ENCODE measurements around the gene PELI3. TPM values are rescaled to one million over a fixed set of nuclear protein-coding genes. Genes with fewer than 3 reads are reported as not detected.

PELI3 gene
- total and polyA plus RNA-seq, 8 donors: 3.0 to 19.9 (median 7.0) TPM

GRCh38 chr11:66448523-66448922 lies 18.2 kb upstream of the PELI3 start:
- DNase-seq (no peak), FAIRE-seq (no peak), ATAC-seq (no peak)
- TF ChIP-seq CTCF (IDR thresholded peaks at IDR 0.05): no peak
- H3K4me1 ChIP-seq: no peaks in the 10 kb centered on the region
- H3K9me3 ChIP-seq: no peaks in the 10 kb centered on the region
- no peak overlapping the region for H3K4me3 ChIP-seq
- WGBS, 2 donors: 53 to 63% methylated on average over 4 of the region's 4 CpGs
- intact Hi-C loops (cut with DNase I): no loop called here
- no peaks in the 10 kb centered on the region for H3K27me3 ChIP-seq
- no peaks in the 10 kb centered on the region for H3K36me3 ChIP-seq
- H3K27ac ChIP-seq: no peak overlapping the region

DNA sequence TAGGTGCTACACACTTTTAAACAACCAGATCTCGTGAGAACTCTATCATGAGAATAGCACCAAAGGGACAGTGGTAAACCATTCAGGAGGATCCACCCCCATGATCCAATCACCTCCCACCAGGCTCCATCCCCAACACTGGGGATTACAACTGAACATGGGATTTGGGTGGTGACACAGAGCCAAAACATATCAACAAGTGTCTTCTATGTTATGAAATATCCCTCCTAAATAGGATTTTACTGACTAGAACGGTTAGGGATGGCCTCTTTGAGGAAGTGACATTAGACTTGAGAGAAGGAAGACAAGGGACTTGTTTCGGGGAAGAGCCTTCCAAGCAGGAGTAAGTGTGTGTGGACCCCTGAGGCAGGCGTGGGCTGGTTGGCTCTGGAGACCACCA lies 16.1 kb upstream of the PELI3 start:
- intact Hi-C loops (cut with DNase I): no loop called here
- no peak for ATAC-seq
- Histone ChIP-seq H3K27ac (no peak overlapping the region), H3K36me3 (no peaks in the 10 kb centered on the region), H3K9me3 (no peaks in the 10 kb centered on the region), H3K4me1 (no peaks in the 10 kb centered on the region), H3K27me3 (no peaks in the 10 kb centered on the region), H3K4me3 (no peak overlapping the region)
- WGBS, 2 donors: 44 to 56% methylated on average over 4 of the region's 4 CpGs
- no peak for TF ChIP-seq CTCF (IDR thresholded peaks at IDR 0.05)
- FAIRE-seq: no peak
- DNase-seq: no peak

GRCh38 chr11:66451663-66452062 lies 15.0 kb upstream of the PELI3 start:
- 62 to 63% methylated on average over 4 of the region's 4 CpGs for WGBS, 2 donors
- ATAC-seq: no peak
- Histone ChIP-seq H3K4me1 (no peaks in the 10 kb centered on the region), H3K9me3 (no peaks in the 10 kb centered on the region), H3K27me3 (no peaks in the 10 kb centered on the region), H3K4me3 (no peak overlapping the region), H3K27ac (no peak overlapping the region), H3K36me3 (no peaks in the 10 kb centered on the region)
- TF ChIP-seq CTCF (IDR thresholded peaks at IDR 0.05): no peak
- DNase-seq: no peak
- intact Hi-C loops (cut with DNase I): no loop called here
- FAIRE-seq: no peak

- intact Hi-C loops (cut with DNase I): no loop called here
- WGBS, 2 donors: 29 to 33% methylated on average over 6 of the region's 6 CpGs
- H3K36me3 ChIP-seq: no peaks in the 10 kb centered on the region
- TF ChIP-seq CTCF (IDR thresholded peaks at IDR 0.05): no peak
- H3K27ac ChIP-seq: no peak overlapping the region
- no peaks in the 10 kb centered on the region for H3K9me3 ChIP-seq
- DNase-seq (no peak), ATAC-seq (no peak), FAIRE-seq (no peak)
- H3K27me3 ChIP-seq: no peaks in the 10 kb centered on the region
- no peaks in the 10 kb centered on the region for H3K4me1 ChIP-seq
- H3K4me3 ChIP-seq: no peak overlapping the region
Observed at GRCh38 chr11:66454247-66454646, 12.5 kb upstream of the PELI3 start.

DNA sequence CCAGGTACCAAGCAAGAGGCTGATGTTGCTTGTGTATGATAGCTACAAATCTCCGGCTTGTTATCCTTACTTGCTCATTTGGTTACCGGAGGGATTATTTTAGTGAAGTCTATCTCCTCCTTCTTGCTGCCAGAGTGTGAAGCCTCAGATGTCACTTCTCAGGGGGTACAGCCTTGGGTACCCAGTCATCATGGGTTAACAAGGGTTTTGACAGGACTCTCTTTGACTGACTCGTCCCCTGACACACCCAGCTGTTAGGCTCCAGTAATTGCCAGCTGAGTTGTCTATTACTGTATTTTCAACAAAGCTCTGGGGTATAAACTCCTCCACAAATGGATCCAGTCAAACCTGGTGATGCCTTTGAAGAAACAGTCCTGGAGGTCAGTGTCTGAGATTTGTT lies 11.9 kb upstream of the PELI3 start:
- ATAC-seq (no peak), FAIRE-seq (no peak), DNase-seq (no peak)
- Histone ChIP-seq H3K4me1 (no peaks in the 10 kb centered on the region), H3K27me3 (no peaks in the 10 kb centered on the region), H3K36me3 (no peaks in the 10 kb centered on the region), H3K9me3 (no peaks in the 10 kb centered on the region), H3K4me3 (no peak overlapping the region), H3K27ac (no peak overlapping the region)
- 32 to 47% methylated on average over 3 of the region's 3 CpGs for WGBS, 2 donors
- intact Hi-C loops (cut with DNase I): no loop called here
- no peak for TF ChIP-seq CTCF (IDR thresholded peaks at IDR 0.05)
